Measurements from ENCODE around the gene PFKM. TPM values are rescaled to one million over a fixed set of nuclear protein-coding genes. Genes with fewer than 3 reads are reported as not detected.

PFKM gene
- total RNA-seq, 1 experiment from 2014 or later: 92.4 TPM

DNA sequence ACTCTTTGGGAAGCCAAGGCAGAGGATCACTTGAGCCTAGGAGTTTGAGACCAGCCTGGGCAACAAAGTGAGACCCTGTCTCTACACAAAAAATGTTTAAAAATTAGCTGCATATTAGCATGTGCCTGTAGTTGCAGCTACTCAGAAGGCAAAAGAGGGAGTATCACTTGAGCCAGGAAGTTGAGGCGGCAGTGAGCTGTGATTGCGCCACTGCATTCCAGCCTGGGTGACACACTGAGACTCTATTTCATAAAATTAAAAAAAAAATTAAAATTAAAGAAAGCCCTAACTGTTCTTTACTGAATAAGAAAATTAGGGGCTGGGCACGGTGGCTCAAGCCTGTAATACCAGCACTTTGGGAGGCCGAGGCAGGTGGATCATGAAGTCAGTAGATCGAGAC lies 40.3 kb upstream of the PFKM start:
- Histone ChIP-seq H3K27me3 (ENCODE audit: insufficient read depth, low read length) (no peaks in the 10 kb centered on the region), H2BK20ac (ENCODE audit: low read depth, low read length, poor library complexity, severe bottlenecking) (no peak overlapping the region), H2BK12ac (ENCODE audit: insufficient read length, low read depth, low read length) (no peak overlapping the region), H3T11ph (ENCODE audit: low read length) (no peak overlapping the region), H2BK5ac (ENCODE audit: insufficient read length, low read length) (no peak overlapping the region), H3K4ac (ENCODE audit: low read depth, low read length) (no peak overlapping the region), H3K18ac (ENCODE audit: insufficient read length, low read depth, low read length) (no peak overlapping the region), H2AFZ (ENCODE audit: low read length) (no peak overlapping the region), H2BK120ac (ENCODE audit: low read depth, low read length, poor library complexity, severe bottlenecking) (no peak overlapping the region), H3K79me1 (ENCODE audit: insufficient read depth, low read depth, low read length, poor library complexity, severe bottlenecking) (no peaks in the 10 kb centered on the region), H2AK5ac (ENCODE audit: insufficient read length, low read length) (no peak overlapping the region), H3K23ac (ENCODE audit: insufficient read length, low read depth, low read length) (no peak overlapping the region), H3K14ac (ENCODE audit: insufficient read depth, low read length) (no peak overlapping the region), H3K23me2 (ENCODE audit: insufficient read length, low read depth, low read length, poor library complexity, severe bottlenecking) (no peaks in the 10 kb centered on the region), H4K8ac (replicated peaks; ENCODE audit: insufficient read length, low read depth, low read length) (no peak overlapping the region), H3K9me3 (ENCODE audit: control insufficient read depth, low read depth, low read length) (no peaks in the 10 kb centered on the region), H3K4me2 (ENCODE audit: insufficient read depth, insufficient read length, low read length) (no peak overlapping the region), H3K27ac (ENCODE audit: insufficient read length, low read depth, low read length) (no peak overlapping the region), H3K56ac (ENCODE audit: insufficient read length, low read depth, low read length) (no peak overlapping the region), H4K91ac (ENCODE audit: insufficient read length, low read depth, low read length) (no peak overlapping the region), H3K79me2 (ENCODE audit: insufficient read depth, low read length) (no peaks in the 10 kb centered on the region), H3K9ac (ENCODE audit: extremely low read depth, insufficient read length, low read length) (no peak overlapping the region), H4K20me1 (ENCODE audit: control insufficient read depth, insufficient read depth, insufficient read length) (no peaks in the 10 kb centered on the region), H3K4me1 (ENCODE audit: insufficient read depth, low read length) (no peaks in the 10 kb centered on the region), H4K5ac (ENCODE audit: insufficient read length, low read depth, low read length) (no peak overlapping the region), H2BK15ac (ENCODE audit: low read depth, low read length) (no peak overlapping the region)
- Mint-ChIP-seq H3K27me3 (ENCODE audit: low read depth) (no peaks in the 10 kb centered on the region), H3K4me3 (no peak overlapping the region), H3K36me3 (ENCODE audit: insufficient read depth in 1 of 3, low read depth in 3 of 3) (peaks cover 11 to 47% (median 35%) of the 10 kb centered on the region in 3 experiments), H3K4me1 (no peaks in the 10 kb centered on the region), H3K27ac (no peak overlapping the region), H3K9me3 (no peaks in the 10 kb centered on the region)
- TF ChIP-seq, protein P1, sequence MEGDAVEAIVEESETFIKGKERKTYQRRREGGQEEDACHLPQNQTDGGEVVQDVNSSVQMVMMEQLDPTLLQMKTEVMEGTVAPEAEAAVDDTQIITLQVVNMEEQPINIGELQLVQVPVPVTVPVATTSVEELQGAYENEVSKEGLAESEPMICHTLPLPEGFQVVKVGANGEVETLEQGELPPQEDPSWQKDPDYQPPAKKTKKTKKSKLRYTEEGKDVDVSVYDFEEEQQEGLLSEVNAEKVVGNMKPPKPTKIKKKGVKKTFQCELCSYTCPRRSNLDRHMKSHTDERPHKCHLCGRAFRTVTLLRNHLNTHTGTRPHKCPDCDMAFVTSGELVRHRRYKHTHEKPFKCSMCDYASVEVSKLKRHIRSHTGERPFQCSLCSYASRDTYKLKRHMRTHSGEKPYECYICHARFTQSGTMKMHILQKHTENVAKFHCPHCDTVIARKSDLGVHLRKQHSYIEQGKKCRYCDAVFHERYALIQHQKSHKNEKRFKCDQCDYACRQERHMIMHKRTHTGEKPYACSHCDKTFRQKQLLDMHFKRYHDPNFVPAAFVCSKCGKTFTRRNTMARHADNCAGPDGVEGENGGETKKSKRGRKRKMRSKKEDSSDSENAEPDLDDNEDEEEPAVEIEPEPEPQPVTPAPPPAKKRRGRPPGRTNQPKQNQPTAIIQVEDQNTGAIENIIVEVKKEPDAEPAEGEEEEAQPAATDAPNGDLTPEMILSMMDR (conservative IDR thresholded peaks at IDR 0.05): no peak
- no peak for DNase-seq
- WGBS (ENCODE audit: extremely low coverage, insufficient read length, low lambda C conversion rate): no CpG with 5 or more reads among the region's 5 CpGs
